ENCODE measurements around the gene SLAMF9. TPM values are rescaled to one million over a fixed set of nuclear protein-coding genes. Genes with fewer than 3 reads are reported as not detected.

SLAMF9 gene
- total RNA-seq, 2 donors from 2014 or later = not detected

GRCh38 chr1:159934136-159935039 lies 19.6 kb downstream of the SLAMF9 start:
- ATAC-seq (ENCODE audit: insufficient number of reproducible peaks, low FRiP score, low read depth) (no peak), DNase-seq (ENCODE audit: low spot score) (no peak)
- no peaks in the 10 kb centered on the region for H3K9me3 ChIP-seq
- TF ChIP-seq CTCF (IDR thresholded peaks at IDR 0.05) = no peak
- no peak overlapping the region for H3K4me3 ChIP-seq
- no peaks in the 10 kb centered on the region for H3K4me1 ChIP-seq (ENCODE audit: control insufficient read depth in 1 of 2, low read depth in 2 of 2)
- H3K27me3 ChIP-seq (replicated peaks; ENCODE audit: insufficient read depth) = no peaks in the 10 kb centered on the region
- H3K27ac ChIP-seq = no peak overlapping the region
- H3K36me3 ChIP-seq = no peaks in the 10 kb centered on the region

- no peaks in the 10 kb centered on the region for H3K36me3 ChIP-seq
- TF ChIP-seq CTCF (IDR thresholded peaks at IDR 0.05) = no peak
- H3K4me1 ChIP-seq (ENCODE audit: control insufficient read depth in 1 of 2, low read depth in 2 of 2) = no peaks in the 10 kb centered on the region
- H3K9me3 ChIP-seq = no peaks in the 10 kb centered on the region
- H3K27ac ChIP-seq = no peak overlapping the region
- DNase-seq (ENCODE audit: low spot score) (no peak), ATAC-seq (ENCODE audit: insufficient number of reproducible peaks, low FRiP score, low read depth) (no peak)
- no peaks in the 10 kb centered on the region for H3K27me3 ChIP-seq (replicated peaks; ENCODE audit: insufficient read depth)
- no peak overlapping the region for H3K4me3 ChIP-seq
Observed at GRCh38 chr1:159933347-159933746, 20.7 kb downstream of the SLAMF9 start.

GRCh38 chr1:159932296-159933285 lies 21.4 kb downstream of the SLAMF9 start:
- Histone ChIP-seq H3K27me3 (replicated peaks; ENCODE audit: insufficient read depth) (no peaks in the 10 kb centered on the region), H3K36me3 (no peaks in the 10 kb centered on the region), H3K27ac (no peak overlapping the region), H3K4me1 (ENCODE audit: control insufficient read depth in 1 of 2, low read depth in 2 of 2) (no peaks in the 10 kb centered on the region), H3K4me3 (no peak overlapping the region), H3K9me3 (no peaks in the 10 kb centered on the region)
- ATAC-seq (ENCODE audit: insufficient number of reproducible peaks, low FRiP score, low read depth) (no peak), DNase-seq (ENCODE audit: low spot score) (no peak)
- no peak for TF ChIP-seq CTCF (IDR thresholded peaks at IDR 0.05)

GRCh38 chr1:159931795-159932173 lies 22.3 kb downstream of the SLAMF9 start:
- H3K36me3 ChIP-seq = no peaks in the 10 kb centered on the region
- DNase-seq (ENCODE audit: low spot score) = no peak
- H3K27me3 ChIP-seq (replicated peaks; ENCODE audit: insufficient read depth) = no peaks in the 10 kb centered on the region
- no peak for TF ChIP-seq CTCF (IDR thresholded peaks at IDR 0.05)
- no peak overlapping the region for H3K4me3 ChIP-seq
- no peak overlapping the region for H3K27ac ChIP-seq
- no peak for ATAC-seq (ENCODE audit: insufficient number of reproducible peaks, low FRiP score, low read depth)
- H3K4me1 ChIP-seq (ENCODE audit: control insufficient read depth in 1 of 2, low read depth in 2 of 2) = no peaks in the 10 kb centered on the region
- no peaks in the 10 kb centered on the region for H3K9me3 ChIP-seq

Measured in thoracic aorta (tissue), 2 donors.